Fibroblast of the conjunctiva (primary cell): Measurements from ENCODE around the gene PIM2.

Experiments used
- DNase-seq: peaks from one replicate; pipeline ENCODE4 v3.0.0-alpha.2; 2010; ENCODE audit warnings: low read depth

Gene PIM2

GRCh38 chrX:48918643-48919340 lies at the start of gene PIM2:
Gene PIM2 (minus strand): TSS chrX:48919024. CDS start chrX:48918834, 190 bp downstream.
- peak; percentile 40 for DNase-seq

GRCh38 chrX:48968377-48968776 lies 49.6 kb upstream of the PIM2 start:
- no peak for DNase-seq

GRCh38 chrX:48966796-48967579 lies 48.2 kb upstream of the PIM2 start:
- DNase-seq: no peak

GRCh38 chrX:48965959-48966358 lies 47.1 kb upstream of the PIM2 start:
- DNase-seq: no peak

GRCh38 chrX:48961585-48962091 lies 42.8 kb upstream of the PIM2 start:
- no peak for DNase-seq

GRCh38 chrX:48960291-48960690 lies 41.5 kb upstream of the PIM2 start:
- no peak for DNase-seq

GRCh38 chrX:48958635-48959094 lies 39.8 kb upstream of the PIM2 start:
- peak; percentile 24 for DNase-seq

GRCh38 chrX:48957827-48958634 lies 39.2 kb upstream of the PIM2 start:
- peak; percentile 97 for DNase-seq

GRCh38 chrX:48957477-48957826 lies 38.6 kb upstream of the PIM2 start, which contains the start of gene OTUD5:
Gene OTUD5 (minus strand): TSS chrX:48957607. CDS start chrX:48957570, 37 bp downstream.
- no peak for DNase-seq

GRCh38 chrX:48956728-48957414 lies 38.0 kb upstream of the PIM2 start:
- DNase-seq: no peak

- no peak for DNase-seq
These were observed 29.8 kb upstream of the PIM2 start for GRCh38 chrX:48948589-48948988.

- DNase-seq: peak; percentile 29
These were observed 26.9 kb upstream of the PIM2 start for GRCh38 chrX:48945517-48946348.

GRCh38 chrX:48942895-48943294 lies 24.1 kb upstream of the PIM2 start:
- DNase-seq: no peak

- DNase-seq: no peak
These were observed 21.7 kb upstream of the PIM2 start for GRCh38 chrX:48940404-48940955.

- DNase-seq: no peak
These were observed 20.9 kb upstream of the PIM2 start for GRCh38 chrX:48939524-48940228.

- DNase-seq: no peak
These were observed 20.0 kb upstream of the PIM2 start for GRCh38 chrX:48938721-48939425.

- DNase-seq: no peak
These were observed 18.5 kb upstream of the PIM2 start for GRCh38 chrX:48937054-48937907.

GRCh38 chrX:48936429-48937053 lies 17.7 kb upstream of the PIM2 start:
- DNase-seq: no peak
